Stimulated activated CD4-positive, alpha-beta T cell treated with anti-CD3 and anti-CD28 coated beads, Interleukin-4, amount 100 ng/mL, for 1 hour (primary cell): ENCODE data around the gene NEDD4L.

Experiments used
- DNase-seq: peaks from one replicate; pipeline ENCODE4 v3.0.0-alpha.2; 2020

The NEDD4L gene

DNA sequence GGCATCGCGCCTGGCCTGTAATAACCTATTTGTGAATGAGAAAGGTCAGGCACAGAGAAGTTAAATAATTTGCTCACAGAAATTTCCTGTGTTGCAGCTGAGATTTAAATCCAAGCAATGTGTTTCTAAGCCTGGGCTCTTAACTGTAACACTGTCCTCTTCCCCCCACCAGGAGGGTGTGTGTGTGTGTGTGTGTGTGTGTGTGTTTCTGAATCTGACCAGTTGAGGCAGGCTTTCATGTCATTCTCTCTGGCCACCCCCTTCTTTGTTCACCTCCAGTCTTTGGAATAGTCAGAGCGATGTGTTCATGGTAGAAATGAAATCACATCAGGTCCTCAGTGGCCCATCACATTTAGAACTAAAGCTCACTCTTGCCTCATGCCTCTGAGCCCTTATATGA is 81.2 kb downstream of the NEDD4L start:
- no peak for DNase-seq

DNA sequence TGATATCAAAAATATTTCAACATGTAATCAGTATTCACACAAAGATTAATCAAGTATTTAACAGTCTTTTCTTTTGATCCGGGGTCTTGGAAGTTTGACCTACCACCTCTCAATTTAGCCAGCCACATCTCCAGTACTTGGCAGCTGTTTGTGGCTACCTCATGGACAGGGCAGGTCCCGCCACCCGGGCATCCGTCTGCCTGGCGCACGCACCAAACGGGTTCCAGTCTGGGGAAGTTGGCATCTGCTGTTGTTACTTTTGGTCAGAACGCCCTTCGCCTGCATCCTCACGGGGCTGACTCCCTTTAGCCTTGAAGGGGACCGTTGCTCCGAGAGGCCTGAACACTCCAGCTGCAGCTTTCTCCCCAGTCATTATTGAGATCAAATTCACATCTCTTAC is 81.7 kb downstream of the NEDD4L start:
- no peak for DNase-seq

DNA sequence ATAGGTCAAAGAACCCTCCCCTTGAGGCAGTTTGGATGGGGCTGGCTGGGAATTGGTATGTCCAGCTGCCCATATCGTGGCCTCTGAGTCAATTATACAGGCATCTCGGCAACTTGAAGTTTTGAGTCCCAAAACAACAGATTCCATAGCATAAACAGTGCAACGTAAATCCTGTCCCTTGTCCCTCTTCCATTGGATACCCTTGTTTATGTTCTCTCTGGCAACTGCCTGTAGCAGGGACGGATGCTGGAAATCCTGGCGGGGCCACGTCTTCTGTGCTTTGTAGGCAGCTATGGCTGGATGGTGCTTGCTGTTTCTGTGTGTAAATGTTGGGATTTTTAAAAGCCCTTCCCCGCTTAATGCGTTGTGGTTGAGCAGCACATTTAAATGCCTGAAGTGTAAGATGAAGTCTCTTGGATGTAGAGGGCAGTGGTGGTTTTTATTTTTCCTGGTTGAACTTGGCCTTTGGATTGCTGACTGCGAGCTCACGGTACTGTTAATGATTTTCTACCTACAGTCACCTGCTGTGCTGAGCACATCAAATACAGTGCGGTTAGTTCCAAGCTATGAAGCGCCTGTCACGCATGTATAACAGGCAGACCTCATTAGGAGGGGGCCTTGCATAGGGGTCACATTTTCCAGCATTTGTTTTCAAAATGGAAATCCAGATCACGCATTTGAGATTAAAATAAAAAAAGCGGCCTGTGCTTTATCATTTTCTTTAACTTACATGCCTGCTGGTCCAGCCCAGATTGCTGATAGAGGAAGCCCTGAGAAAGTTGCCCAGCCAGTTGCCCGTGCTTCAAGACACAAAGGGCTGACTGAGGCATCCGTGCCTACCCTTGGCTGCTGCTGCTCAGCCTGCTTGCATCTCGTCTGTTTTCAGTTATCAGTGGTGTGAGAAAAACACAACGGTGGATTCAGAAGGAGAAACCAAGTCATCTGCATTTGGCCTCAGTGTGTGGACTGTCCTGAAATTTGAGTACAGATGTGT is 84.7 kb downstream of the NEDD4L start:
- DNase-seq = no peak

DNA sequence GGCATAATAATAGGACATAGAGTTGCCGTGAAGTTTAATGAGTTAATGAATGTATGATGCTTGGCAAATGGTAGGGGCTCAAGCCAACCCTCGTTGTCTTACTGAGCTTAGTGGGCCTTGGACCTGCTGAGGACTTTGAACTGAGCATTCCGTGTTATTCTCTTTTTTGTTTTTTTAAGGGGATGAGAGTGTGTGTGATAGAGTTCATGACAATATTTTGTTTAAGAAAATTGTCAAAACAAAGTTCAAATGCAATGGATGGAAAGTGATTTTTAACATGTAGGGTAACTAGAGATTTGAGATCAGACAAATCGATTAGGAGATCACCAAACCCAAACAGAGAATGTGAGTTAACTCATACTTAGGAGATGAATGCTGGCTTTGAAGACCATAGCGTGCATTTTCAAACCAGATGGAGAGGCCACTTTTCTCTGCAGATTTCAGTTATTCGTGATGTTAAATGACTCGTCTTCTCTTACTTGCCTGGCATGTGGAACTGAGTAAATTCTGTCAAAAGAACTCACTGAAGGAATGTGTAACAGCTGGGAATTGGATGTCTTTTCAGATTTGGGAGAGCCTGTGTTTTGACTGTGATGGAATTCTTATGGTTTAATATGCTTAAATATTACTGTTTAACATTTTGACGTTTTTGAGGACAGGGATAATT is 88.7 kb downstream of the NEDD4L start:
- no peak for DNase-seq

DNA sequence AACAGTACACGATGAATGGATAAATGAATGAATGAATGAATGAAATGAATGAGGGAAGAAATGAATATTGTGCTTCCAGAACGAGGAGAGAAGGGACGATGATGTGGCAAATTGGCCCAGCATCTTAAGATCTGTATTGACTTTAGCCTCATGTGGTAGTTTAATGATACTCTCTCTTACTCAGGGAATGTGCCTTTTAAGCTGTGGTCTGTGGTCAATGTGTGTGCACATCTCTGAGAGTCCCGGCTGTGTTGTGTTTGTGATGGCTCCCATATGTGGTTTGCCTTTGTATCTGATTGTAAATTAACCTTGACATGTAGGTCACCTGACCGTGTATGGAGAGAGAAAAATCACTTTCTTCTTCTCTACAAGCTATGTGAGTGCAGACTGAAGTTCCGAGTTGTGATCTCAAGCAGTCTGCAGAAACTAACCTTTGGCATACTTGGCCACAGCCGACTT is 91.2 kb downstream of the NEDD4L start:
- no peak for DNase-seq

DNA sequence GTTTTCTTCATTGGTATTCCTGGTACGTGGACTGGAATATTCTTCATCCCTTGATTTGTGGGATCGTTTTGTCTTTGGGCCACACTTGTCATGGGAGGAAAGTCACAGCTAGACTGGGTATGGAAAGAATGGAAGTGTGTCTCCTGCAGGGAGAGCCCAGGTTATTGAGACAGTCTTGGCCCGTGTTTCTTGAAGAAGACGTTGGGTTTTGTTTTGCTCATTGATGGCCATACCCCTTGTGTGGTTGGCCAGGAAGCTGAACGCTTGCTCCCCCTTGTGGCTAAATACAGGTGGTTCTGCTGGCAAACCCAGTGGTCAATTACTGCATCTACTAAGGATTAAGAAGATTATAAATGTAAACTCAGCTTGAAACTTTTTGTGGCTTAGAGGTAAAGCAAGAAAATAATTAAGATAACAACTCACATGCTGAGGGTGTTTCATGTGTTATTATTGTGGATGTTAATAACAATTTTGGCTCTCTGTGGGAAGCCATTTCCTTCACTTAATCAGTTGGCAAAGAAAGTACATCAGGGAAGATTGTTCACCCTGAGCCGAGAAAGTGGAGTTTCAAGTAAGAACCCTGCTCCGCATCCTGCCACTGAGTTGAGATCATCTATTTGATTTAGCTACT is 91.8 kb downstream of the NEDD4L start:
- DNase-seq = peak; percentile 37

DNA sequence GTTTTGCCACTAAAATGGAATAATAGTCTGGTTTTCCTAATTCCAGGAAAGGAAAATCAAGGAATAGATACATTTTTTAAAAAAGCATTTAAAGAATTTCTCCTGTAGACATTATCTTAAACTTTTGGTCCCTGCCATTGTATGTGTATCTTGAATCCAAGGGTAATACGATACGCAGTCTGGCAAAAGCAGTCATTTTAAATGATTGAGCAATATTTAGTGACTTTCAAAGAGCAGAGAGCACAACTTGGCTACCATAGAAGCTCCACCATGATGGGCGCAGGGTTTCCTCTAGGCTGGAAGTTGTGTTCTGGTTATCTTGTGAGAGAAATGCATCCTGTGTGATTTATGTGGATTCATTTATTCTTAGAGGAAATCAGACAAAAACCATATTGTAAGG is 92.9 kb downstream of the NEDD4L start:
- no peak for DNase-seq

DNA sequence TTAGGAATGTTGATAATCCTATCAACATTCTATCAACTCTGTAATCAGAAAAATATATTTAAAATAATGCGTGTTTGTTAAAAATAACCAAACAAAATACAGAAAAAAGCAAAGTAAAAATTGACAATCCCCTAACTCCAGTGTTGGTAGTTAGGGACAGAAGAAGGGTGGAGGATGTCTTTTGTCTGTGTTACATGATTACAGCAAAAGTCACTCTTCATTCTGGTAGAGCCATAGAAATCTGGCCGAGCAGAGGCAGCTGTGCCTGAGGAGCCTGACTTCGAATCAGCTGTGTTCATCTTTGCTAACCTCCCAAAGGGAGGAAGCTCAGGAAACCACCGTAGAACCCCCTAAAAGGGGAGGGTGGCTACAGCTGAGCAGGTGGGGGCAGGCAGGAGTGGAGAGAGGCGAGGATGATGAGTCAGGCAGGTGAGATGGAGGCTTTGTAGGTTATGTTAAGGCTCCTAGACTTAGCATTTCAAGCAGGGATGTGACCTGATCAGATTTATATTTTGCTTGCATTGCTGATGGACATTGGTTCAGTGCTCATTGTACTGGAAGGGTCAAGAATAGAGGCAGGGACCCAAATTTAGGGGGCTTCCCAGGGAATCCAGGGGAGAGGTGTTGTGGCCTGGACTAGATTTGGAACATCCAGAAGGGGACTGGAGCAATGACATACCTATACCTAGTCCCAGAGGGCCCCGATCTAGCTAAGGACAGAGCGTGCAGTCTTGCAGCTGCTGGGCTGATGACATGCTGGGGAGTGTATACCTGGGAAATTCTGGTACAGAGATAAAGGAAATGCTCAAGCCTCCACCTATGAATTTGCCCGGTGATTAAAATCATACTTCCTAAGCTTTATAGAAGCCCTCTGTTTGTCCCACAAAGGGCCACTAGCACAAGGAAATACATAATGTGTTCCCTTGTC is 95.7 kb downstream of the NEDD4L start:
- DNase-seq = no peak

DNA sequence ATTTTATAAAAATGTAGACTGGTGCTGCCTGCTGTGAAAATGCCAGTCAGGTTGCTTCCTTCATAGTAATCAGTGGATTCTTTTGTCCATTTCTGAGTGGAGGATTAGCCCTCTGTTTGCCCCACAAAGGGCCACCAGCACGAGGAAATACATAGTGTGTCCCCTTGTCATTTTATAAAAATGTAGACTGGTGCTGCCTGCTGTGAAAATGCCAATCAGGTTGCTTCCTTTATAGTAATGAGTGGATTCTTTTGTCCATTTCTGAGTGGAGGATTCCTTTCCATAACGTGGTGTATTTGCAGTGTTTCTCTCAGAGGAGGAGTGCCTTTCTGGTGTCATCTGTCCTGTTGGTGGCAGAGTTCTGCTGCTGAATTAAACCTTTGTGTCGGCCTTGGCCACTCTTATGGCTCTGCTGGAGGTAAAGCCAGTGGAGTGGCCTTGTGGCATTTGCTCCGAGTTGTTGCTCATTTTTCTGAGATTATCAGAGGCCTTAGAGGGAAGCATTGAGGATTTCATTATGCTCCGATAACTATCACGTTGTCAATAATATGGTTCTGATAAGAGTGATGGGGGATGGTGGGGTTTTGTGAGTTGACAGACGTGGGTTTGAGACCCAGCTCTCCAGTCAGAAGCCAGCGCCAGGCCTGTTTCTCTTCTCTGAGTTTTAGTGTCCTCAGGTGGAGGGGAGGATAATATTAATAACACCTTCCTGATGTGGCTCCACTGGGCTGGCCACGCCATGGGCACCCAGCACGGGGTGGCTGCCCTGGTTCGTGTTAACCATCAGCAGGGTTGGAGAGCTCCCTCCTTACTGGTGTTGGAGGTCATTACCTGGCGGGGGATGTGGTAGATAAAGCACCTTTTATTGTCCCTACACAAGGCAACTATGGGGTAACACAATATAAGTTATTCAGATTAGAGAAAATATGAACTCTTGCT is 96.6 kb downstream of the NEDD4L start:
- DNase-seq = no peak

DNA sequence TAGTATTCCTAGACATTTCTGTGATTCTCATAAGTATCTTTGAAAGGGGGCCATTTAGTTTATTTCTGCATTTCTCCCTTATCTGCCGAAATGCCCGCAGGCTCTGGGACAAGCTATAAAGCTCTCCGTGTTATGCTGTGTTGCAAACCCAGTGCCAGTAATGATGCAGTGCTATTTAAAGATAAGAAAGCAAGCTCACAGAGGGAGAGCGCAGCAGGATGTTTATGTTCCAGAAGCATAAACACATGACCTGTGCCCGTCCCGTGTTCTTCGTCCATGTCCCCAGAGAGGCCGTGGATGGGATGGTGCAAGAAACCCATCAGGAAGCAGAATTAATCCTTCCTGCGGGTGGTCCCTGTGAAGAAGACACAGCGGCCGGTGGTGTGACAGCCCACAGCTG is 99.4 kb downstream of the NEDD4L start:
- DNase-seq = no peak

DNA sequence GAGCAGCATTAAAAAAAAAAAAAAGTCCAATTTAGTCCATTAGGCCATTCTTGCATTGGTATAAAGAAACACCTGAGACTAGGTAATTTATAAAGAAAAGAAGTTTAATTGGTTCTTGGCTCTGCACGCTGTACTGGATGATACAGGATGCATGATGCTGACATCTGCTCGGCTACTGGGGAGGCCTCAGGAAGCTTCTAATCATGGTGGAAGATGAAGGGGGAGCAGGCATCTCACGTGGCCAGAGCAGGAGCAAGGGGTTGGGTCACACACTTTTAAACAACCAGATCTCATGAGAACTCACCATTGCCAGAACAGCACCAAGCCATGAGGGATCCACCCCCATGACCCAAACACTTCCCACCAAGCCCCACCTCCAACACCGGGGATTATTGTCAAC is 100.1 kb downstream of the NEDD4L start:
- no peak for DNase-seq

DNA sequence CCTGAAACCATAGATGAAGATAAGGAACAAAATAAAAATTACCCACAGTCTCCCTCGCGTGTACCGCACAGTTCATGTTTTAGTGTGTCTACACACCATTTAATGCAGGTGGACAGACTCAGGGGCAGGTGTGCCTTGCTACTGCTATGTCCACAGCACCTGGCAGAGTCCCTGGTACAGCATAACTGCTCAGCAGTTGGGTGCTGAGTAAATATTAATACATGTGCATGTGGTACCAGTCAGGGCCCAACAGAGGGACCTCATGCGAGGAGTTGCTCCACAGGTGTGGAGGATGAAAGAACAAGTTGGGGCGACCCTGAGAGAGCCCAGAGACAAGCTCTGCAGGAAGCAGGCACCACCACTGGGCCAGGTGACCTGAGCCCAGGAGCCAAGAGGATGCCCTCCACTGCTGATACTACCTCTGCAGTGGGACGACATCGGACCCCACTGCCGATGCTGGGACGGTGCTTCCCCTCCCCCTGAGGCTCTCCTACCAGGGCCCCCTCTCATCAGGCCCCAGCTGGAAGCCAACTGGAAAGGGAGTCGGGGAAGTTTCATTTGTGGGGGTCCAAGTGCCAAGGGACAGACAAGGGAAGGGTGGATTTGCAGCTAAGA is 100.8 kb downstream of the NEDD4L start:
- DNase-seq = no peak

DNA sequence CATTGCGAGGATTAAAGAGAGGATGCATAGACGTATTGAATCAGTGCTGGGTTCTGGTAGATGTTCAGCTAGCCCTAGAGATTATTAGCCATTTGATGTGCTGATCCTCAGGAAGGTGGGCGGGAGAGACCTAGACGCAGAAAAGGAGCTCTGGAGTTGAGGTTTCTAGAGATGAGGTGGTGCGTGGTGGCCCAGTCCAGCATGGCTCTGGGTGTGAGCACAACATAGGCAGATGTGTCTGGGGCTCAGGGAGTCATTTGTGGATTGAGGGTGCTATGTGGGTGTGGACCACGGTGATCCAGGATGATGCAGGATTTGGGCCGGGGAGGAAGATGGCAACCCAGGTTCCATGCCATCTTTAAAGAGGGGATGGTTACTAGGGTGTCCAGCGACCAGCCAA is 102.1 kb downstream of the NEDD4L start:
- DNase-seq = no peak

DNA sequence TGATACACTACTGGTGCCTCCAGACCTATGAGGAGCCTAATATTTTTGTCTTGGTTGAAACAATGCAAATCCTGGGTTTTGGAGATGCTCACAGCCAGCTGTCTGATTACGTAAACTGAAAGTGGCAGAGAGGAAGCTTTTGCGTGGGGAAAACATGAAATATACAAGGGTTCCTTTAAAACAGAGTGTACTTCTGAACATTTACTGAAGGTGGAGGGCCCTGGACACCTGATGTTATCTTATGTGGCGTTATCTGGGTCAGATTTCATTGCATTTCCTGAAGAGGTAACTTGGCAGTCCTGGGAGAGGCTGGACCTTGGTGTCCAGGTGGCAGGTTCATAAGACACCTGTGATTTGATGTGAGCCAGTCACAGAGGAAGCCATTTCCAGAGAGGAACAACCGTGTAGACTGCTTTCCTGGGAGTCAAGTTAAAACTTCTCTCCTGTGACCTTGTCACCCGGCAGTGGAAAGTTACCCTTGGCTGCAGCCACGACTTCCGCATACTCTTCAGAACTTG is 105.0 kb downstream of the NEDD4L start:
- no peak for DNase-seq

DNA sequence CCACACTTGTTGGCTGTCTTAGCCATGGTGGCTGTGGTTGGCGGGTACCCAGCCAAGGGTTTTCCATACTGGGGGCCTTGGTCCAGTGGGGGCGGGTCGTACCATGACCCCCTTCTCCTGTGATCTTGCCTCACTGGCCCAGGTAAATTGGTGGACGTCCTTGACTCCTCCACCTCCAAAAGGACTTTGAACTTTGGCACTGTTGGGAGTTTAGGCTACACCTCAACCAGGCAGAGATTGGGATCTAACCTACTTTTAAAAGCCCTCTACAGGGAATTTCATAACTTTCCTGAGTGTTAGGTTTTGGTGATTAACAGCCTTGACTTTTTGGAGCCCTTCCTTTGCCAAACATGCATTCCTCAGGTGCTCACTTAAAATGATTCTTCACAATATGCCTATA is 106.7 kb downstream of the NEDD4L start:
- DNase-seq = no peak

DNA sequence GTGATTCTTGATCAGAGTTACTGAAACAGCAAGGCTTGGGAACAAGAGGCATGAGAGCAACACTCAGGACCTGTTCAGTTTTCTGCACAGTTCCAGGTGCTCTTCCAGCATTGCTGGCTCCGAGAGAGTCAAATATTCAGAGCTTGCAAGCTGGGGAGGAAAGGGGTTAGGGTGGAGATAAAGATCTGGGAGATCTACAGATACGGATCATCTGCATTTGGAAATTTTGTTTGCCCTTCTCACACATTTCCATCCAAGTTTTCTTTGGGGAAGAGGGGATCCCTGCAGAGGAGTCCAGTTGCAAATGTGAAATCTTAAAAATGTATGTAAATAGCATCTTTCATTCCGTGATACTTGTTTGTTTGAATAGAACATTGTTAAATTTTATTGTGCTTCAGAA is 108.2 kb downstream of the NEDD4L start:
- DNase-seq = no peak

DNA sequence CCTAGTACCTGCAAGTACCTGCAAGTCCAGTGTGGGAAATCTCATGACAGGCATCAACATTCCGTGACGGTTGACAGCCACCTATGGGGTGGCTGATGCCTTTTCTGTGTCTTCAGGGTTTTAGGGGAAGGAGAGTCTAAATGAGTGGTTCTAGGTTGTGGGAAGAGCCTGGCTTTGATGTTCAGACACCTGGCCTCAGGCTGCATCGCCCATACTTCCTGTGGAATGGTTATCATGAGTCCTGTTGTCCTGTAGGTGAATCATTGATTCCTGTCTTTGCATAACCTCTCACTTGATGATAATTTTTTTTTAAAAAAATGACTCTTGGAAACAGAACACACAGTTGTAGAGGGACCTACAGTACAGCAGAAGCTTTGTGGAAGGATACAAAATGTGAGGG is 108.9 kb downstream of the NEDD4L start:
- DNase-seq = no peak

DNA sequence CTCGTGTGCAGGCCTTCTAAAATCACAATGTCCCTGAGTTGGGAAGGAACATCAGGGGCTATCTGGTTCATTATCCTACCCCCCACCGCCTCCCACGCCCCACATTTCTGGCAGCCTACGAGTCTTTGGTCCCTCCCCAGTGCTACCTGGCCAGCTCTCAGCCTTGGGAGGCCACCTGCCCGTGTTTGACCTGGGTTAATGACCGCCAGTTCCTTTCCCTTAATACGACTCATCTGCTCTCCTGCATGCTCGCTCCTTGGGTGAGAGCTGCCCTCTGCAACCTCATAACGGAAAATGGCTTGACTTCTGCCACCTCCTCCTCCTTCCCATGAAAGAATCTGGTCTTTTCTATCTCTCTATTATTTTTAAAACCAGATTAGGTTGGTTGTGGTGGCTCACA is 112.5 kb downstream of the NEDD4L start:
- no peak for DNase-seq

DNA sequence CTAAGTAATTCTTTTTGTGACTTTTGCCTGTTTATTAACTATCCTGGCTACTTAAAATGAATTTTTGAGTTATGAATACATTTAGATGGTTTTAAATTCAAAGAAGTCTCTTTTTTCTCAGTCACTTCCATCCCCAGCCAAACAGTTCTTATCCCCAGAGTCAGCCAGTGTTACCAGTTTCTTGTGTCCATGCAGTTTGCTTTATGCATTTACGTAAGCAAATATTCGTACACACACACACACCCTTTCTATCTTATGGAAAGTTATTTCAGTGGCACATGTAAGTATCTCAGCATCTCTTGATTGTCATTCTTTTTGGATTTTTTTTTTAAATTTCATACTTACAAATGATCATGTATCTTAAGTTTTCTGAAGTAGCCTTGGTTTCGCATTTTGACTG is 113.2 kb downstream of the NEDD4L start:
- no peak for DNase-seq

DNA sequence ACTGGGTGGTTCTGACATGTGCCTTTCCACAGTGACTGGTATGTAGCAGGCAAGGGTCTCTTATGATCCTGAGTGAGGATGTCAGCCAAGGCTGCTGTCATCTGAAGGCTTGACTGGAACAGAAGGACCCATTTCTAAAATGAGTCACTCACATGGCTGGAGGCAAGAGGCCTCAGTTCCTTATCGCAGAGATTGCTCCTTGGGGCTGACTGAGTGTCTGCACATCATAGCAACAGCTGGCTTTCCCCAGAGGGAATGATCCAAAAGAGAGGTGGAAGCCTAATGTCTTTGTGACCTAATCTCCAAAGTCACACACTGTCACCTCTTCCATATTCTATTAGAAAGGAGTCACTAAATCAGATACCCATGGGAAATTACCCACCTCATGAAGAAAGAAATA is 114.0 kb downstream of the NEDD4L start:
- DNase-seq = no peak

DNA sequence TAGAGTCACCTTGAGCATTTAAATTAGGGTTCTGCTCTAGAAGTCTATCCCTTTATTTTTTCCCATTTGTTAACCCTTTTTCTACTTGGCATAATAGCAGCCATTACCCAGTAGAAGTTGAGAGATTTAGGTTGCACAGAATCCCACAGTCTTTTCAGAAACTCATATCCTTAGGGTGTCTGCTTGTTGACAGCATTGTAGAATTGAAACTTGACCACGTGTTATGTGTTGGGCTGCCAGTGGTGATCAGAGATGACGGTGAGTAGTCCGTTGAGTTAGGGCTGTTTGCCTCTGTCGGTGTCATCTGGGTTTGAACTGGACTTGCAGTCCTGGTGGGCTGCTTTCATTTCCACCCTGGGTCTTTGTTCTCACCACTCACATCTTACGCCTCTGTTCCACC is 114.4 kb downstream of the NEDD4L start:
- DNase-seq = no peak
